Hematopoietic multipotent progenitor cell treated with erythropoietin and hydrocortisone succinate and interleukin-3 and kit ligand, for 6 days (in vitro differentiated cells): ENCODE measurements around the gene CNTNAP2.
A peak's percentile ranks its signal among the peaks of the same experiment; 100 is the strongest.

Source experiments
- DNase-seq: peaks from one replicate; pipeline ENCODE4 v3.0.0-alpha.2; 2015

Gene CNTNAP2

DNA sequence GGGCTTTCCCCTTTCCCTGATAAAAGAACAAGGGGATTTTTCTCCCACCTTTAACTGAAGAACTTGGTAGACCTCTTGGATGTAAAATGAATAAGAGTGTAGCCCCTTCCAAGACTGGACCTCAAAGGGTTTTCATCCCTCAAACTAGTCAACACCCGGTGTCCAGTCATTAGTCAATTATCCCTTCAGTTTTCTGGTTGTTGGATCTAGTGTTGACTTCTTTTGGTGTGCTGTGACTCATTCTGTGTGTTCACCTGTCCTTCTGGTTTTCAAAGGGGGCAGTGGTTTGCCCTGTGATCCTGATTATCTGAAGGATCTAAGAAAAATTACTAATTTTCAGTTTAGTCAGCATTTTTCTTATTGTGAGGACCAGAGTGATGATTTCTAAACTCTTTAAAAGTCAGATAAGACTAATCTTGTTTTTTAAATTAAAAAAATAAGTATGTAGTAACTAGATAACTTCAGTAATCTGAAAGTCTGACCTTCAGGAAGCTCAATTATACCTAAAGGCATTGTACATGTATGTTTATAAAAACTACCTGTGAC is 583.5 kb downstream of the CNTNAP2 start:
- DNase-seq = no peak

DNA sequence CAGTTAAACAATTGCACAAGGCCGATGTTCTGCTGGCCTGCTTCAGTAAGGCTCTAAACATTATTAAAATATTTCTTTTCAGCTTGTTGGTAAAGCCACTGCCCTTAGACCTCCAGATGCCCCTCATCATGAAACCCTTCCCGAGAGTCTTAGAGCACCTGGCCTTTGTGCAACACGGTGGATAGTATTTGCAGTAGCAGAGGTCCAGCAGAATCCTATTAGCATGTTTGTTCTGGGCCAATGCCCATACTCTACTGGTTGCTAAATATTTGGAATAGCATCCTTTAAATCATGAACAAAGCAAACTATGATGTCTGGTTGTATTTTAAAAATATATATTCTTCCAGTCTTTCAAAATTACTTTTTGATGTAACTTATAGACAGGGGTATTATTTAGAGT is 584.6 kb downstream of the CNTNAP2 start:
- no peak for DNase-seq

DNA sequence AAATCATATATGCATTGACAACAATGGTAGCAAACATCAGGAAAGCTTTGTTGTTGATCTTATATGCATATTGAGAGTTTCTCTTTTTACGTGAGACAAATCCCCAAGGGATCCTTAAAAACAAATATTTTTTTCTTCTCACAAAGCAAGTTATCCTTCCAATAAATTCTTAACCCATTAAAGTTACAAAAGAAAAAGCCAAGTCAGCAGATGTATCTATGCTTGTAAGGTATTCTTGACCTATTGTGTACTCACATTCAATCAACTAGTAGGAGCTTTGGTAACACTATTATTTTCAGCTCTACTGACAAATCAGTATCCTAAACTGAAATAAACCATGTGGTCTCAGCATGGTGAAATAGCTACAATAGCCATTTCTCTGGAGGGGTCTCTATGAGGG is 586.3 kb downstream of the CNTNAP2 start:
- no peak for DNase-seq

- DNase-seq = no peak
Measured at GRCh38 chr7:146709451-146710027, 592.9 kb downstream of the CNTNAP2 start.

DNA sequence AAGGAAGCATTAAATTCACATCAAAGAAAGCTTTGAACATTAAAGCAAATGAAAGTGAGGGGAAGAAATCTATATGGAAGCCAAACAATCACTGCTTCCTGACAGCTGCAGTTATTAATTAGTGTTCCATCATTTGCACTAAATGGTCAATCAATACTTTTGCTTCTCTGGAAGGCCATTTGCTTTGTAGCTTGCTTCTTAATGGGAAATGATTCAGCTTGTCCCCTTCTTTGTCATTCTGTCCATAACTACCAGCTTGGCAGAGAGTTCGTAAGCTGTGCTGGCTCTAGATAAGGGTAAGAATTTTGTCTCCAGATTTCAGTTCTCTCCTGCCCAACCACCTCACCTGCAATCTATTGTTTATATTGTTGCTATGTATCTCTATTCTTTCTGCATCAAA is 596.6 kb downstream of the CNTNAP2 start:
- no peak for DNase-seq

GRCh38 chr7:146713934-146714333 is 597.3 kb downstream of the CNTNAP2 start:
- DNase-seq = no peak

DNA sequence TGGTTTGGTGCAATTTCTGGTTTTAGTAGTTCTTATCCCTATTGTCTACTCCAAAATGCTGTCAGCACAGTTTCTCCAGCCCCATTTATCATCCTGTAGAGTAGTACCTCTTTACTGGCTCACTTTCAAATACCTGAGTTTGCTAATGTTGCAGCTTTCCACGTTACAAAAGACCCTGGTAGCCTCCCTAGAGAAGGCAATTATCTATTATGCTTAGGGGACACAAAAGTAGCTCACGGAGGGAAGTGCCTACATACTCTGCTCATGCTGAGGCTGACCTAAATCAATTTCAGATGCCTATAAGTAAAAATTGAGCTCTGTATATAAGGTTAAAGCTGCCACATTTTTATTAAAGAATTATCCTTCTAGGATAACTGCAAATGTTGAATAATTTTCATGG is 603.6 kb downstream of the CNTNAP2 start:
- DNase-seq = no peak

- DNase-seq = peak; percentile 48
Measured at GRCh38 chr7:146722986-146723385, 606.4 kb downstream of the CNTNAP2 start.

GRCh38 chr7:146725520-146725919 is 608.9 kb downstream of the CNTNAP2 start:
- DNase-seq = no peak

GRCh38 chr7:146728141-146728540 is 611.5 kb downstream of the CNTNAP2 start:
- DNase-seq = peak; percentile 67

DNA sequence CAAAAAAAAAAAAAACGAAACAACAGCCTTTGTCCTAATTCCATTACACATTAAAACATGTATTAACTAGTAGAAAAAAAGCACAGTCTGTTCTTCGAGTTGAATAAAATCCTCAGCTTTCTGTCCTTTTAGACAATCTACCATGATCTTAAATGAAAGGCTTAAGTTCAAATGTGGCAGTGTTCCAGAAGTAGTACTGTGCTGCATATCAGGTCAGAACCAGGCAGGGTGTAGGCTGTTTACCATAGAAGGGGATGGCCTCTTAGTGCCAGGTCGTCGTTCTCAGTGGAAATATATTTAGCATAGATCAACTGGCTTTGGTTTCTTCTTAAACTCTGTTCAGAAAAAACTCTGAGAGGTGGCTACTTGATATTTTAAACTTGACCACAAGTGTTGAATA is 612.0 kb downstream of the CNTNAP2 start:
- peak; percentile 94 for DNase-seq

DNA sequence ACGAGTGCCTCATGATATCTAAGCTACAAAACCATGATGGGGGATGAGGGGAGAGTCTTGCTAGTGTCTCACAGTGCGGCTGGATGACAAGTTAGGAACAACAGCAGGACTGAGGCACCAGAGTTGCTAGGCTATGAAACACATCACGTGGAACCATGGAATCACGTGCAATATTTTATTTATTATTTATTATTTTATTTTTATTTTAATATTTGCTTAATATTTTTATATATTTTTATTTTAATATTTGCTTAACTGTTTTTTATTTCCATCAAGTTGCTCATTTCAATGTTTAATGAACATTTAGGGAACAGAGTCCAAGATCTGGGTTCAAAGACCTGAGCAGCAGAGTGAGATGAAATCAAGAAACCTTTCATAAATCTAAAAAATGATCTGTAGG is 614.6 kb downstream of the CNTNAP2 start:
- DNase-seq = no peak

DNA sequence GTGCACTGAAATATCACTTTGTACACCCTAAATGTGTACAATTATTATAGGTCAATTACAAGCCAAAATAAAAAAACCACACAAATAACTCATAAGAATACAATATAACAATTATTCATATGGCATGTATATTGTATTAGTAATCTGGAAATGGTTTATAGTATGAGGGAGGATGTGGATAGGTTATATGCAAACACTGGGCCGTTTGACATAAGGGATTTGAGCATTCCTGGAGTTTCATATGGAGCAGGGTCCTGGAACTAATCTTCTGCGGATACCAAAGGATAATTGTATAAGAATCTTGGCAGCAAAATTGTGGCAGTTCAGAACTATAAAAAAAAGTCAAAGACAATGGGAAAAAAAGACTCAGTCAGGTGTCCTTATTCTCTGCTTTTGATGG is 619.4 kb downstream of the CNTNAP2 start:
- DNase-seq = no peak

GRCh38 chr7:146736446-146737190 is 620.0 kb downstream of the CNTNAP2 start:
- peak; percentile 37 for DNase-seq

GRCh38 chr7:146740039-146740438 is 623.4 kb downstream of the CNTNAP2 start:
- no peak for DNase-seq

GRCh38 chr7:146741911-146742310 is 625.3 kb downstream of the CNTNAP2 start:
- DNase-seq = no peak

GRCh38 chr7:146754385-146754784 is 637.8 kb downstream of the CNTNAP2 start:
- DNase-seq = no peak

DNA sequence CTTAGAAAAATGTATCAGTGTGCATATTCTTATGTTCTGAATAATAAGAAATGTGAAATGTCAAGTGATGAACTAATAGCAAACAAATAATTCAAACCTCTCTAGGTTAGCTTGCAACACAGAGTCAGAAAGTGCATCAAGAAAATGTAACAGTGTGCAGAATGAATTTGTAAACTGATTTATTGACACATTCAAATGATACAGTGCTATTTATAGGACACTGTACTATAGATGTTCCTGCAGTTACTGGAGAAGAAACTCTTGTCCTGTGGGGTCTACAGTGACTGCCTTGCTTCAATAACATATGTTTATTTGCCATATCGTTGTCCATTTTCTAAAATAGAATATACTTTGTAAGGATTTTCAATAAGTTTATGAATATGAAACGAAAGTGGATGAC is 639.0 kb downstream of the CNTNAP2 start:
- DNase-seq = no peak

- DNase-seq = no peak
Measured at GRCh38 chr7:146764458-146764857, 647.9 kb downstream of the CNTNAP2 start.

- DNase-seq = no peak
Measured at GRCh38 chr7:146768957-146769356, 652.4 kb downstream of the CNTNAP2 start.

DNA sequence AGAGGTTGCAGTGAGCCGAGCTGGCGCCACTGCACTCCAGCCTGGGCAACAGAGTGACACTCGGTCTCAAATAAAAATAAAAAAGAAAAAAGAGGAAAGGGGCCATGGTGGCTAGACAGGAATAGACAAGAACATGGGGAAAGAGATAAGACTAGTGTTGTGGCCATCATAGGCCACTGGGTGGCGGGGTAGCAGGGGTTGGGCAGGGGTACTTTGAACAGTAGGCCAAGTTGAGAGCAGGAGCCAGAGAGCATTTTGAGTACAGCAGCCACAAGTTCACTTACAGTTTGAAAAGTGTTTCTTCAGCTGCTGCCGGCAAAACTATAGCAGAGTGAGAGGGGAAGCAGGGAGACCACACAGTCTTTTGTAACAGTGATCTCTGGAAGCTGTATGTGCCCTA is 656.0 kb downstream of the CNTNAP2 start:
- DNase-seq = peak; percentile 61

DNA sequence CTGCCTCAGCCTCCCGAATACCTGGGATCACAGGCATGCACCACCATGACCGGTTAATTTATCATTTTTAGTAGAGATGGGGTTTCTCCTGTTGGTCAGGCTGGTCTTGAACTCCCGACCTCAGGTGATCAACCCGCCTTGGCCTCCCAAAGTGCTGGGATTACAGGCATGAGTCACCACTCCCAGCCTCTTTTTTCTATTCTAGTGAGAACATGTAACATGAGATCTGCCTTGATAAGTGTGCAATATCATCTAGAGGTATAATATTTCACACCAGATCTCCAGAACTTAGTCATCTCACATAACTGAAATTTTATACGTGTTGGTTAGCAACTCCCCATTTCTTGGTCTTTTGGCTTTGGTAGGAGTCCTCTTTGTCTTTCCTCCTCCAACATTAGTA is 656.9 kb downstream of the CNTNAP2 start:
- no peak for DNase-seq

GRCh38 chr7:146781352-146782116 is 664.9 kb downstream of the CNTNAP2 start:
- DNase-seq = peak; percentile 42

DNA sequence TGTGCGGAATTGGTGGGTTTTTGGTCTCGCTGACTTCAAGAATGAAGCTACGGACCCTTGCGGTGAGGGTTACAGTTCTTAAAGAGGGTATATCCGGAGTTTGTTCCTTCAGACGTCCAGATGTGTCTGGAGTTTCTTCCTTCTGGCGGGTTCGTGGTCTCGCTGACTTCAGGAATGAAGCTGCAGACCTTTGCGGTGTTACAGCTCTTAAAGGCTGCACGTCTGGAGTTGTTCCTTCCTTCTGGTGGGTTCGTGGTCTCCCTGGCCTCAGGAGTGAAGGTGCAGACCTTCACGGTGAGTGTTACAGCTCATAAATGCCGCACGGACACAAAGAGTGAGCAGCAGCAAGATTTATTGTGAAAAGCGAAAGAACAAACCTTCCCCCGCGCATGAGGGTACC is 670.7 kb downstream of the CNTNAP2 start:
- no peak for DNase-seq
